Glomerular visceral epithelial cell (primary cell): Measurements from ENCODE around the gene SLC9A5.

Source experiments
- DNase-seq: peaks from one replicate; pipeline ENCODE4 v3.0.0-alpha.2; 2016; ENCODE audit errors: extremely low spot score

The SLC9A5 gene

DNA sequence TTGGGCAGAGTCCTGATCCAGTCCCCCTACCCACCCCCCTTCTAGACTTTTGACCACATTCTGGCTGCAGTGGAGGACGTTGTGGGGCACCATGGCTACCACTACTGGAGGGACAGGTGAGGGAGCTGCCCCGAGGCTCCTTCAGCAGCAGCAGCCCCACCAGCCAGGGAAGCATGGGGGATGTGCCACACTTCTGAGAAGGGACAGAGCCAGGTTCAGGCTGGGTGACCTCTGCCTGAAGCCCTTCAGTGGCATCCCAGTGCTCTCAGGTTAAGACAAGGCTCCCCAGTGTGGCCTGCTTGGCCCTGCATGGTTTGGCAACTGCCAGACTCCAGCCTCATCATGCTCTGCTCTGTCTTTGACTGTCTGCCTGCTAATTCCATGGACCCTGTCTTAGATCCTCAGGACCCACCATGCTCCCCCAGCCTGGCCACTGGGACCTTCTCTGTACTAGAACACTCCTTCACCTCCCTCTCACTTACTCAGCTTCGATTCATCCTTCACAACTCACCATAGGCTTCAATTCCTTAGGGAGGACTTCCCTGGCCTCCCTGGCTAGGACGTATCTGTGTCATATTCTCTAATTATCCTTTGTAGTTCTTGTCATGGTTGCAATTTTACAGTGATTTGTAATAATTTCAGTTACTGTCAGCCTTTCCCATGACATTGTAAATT lies 8.8 kb downstream of the SLC9A5 start:
- DNase-seq = no peak

DNA sequence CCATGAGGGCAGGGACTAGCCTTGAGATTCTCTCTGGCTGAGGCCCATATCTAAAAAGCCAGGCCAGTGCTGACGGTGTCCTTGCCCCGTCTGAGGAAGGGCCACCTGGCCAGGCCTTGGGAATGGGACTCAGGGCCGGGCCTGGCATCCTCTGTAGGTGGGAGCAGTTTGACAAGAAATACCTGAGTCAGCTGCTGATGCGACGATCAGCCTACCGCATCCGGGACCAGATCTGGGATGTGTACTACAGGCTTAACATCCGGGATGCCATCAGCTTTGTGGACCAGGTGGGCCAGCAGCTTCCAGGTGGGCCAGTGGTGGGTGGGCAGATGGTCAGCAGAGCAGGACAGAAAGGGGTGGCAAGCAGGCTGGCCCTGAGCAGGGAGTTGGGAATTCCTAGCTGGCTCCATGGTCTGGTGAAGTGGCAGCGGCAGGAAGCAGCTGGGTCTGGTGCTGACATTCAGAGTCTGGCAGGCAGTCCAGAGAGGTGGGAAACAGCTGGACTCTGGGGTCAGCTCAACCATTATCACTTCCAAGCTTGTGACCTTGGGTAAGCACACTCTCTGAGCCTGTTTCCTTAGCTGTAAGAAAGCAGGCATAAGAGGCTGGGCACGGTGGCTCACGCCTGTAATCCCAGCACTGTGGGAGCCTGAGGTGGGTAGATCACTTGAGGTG lies 9.5 kb downstream of the SLC9A5 start:
- DNase-seq = no peak

DNA sequence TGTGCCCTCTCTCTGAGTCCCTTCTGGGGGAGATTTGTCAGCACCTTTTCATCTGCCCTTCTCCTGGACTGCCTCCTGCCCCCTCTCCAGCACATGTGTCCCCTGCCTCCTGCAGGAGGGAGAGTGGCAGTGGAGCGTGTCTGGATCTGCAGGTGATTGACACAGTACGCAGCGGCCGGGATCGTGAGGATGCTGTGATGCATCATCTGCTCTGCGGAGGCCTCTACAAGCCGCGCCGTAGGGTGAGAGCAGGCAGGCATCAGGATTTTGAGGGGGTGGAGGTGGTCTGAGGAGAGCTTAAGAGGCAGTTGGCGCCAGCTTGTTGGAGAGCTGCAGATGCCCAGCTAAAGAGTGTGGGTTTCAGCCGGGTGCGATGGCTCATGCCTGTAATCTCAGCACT lies 10.9 kb downstream of the SLC9A5 start:
- DNase-seq = no peak

DNA sequence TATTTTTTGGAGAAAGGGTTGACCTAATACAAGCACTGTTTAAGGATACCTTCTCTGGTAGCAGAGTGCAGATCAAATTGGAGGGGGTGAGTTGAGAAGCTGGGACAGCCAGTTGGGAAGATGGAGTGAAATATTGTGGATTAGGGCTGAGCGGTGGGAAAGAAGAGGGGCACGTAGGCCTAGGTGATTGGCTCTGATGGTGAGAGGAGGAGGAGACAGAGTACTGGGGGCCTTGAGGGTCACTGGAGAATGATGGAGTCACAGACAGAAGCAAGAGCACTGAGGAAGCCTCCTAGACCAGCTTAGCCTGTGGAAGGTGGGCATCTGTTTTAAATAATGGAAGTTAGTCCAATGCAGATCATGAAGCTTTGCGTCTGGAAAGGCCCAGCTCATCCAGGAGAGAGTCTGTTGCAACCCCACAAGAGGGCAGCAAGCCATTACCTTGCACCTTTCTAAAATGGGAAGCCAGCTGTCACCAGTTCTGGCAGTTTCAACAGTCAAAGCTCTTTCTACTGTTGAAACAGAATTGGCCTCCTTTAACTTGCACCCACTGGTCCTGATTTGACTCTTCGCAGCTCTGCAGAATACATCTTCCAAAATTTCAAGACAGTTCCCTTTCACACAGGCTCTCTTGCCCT lies 11.8 kb downstream of the SLC9A5 start:
- peak; percentile 53 for DNase-seq

DNA sequence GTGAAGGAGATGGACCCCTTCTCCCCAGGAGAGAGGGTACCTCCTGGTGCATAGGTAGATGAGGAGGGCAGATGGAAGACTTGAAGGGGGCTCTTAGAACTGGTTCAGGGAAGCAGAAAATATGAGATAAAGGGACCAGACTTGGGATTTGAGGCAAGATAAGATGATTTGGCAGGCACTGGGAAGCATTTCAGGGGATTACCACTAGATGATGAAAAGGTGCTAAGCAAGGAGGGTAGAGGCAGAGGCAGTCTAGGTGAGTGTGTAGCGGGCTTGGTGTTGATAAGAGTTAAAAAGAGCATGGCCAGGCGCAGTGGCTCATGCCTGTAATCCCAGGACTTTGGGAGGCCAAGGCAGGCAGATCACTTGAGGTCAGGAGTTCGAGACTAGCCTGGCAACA lies 14.4 kb downstream of the SLC9A5 start:
- DNase-seq = no peak

DNA sequence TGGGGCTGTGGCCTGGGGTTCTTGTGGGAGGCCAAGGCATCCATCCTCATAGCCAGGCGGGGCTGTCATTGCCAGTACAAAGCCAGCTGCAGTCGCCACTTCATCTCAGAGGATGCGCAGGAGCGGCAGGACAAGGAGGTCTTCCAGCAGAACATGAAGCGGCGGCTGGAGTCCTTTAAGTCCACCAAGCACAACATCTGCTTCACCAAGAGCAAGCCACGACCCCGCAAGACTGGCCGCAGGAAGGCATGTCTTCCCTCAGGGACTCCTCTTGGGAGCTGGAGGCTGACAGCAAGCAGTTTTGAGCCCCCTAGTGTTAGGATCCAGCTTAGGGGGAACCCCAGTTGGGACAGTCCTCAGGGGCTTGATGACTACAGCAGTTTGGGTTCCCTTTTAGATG lies 15.5 kb downstream of the SLC9A5 start:
- DNase-seq = no peak

DNA sequence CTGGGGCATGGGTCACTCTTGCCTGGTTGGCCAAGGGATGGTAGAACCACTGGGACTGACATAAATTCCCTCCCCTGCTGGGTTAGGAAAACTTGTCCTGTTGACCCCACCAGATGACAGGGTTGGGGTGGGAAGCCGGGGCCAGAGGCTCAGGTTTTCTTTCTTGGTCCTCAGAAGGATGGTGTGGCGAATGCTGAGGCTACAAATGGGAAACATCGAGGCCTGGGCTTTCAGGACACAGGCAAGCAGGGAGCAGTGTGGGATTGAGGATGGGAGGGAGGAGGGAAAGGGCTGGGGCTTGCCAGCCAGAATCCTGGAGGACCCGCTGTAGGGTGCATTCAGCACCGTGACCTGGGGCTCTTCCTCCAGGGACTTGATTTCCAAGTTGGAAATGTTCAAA lies 16.1 kb downstream of the SLC9A5 start:
- DNase-seq = no peak

DNA sequence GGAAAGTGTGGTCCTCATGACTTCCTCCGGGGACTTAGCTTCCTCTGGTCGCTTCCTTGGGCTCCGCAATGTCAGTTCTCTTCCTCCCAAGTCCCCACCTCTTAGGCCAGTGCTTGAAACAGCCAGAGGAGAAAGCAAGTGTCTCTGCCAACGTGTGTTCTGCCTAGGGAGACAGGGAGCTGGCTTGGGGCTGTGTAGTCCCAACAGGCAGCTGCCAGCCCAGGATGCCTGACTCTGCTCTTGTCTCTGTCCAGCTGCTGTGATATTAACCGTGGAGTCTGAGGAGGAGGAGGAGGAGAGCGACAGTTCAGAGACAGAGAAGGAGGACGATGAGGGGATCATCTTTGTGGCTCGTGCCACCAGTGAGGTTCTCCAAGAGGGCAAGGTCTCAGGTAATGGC lies 17.1 kb downstream of the SLC9A5 start:
- DNase-seq = no peak

DNA sequence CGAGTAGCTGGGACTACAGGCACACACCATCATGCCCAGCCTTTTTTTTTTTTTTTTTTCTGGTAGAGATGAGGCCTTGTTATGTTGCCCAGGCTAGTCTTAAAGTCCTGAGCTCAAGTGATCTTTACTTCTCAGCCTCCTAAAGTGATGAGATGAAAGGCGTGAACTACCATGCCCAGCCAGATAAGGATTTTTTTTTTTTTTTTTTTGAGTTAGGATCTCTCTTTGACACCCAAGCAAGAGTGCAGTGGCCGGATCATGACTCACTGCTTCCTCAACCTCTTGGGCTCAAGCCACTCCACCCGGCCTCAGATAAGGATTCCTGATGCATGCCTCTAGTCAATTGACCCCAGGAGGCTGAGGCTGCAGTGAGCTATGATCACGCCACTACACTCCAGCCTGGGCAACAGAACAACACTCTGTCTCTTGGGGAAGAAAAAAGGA lies 19.4 kb downstream of the SLC9A5 start:
- peak; percentile 89 for DNase-seq

DNA sequence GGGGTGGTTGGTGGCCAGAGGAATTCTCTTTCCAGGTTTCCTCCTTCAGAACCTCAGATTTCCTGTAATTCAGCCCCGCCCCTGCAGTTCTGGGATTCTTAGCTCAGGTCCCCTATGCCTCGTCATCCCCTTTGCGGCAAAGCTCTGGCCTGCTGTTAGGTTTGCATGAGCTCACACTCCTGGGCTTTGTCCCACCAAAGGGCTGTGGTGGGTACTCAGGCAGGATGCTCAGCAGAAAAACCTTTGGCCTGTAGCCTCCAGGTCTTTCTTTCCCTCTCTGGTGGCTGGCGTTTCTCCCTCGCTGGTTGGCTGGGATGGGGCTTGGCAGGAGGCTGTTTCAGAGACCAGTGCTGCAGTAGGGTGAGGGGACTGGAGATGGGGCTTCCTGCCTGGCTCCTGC lies 21.0 kb downstream of the SLC9A5 start:
- DNase-seq = peak; percentile 84

DNA sequence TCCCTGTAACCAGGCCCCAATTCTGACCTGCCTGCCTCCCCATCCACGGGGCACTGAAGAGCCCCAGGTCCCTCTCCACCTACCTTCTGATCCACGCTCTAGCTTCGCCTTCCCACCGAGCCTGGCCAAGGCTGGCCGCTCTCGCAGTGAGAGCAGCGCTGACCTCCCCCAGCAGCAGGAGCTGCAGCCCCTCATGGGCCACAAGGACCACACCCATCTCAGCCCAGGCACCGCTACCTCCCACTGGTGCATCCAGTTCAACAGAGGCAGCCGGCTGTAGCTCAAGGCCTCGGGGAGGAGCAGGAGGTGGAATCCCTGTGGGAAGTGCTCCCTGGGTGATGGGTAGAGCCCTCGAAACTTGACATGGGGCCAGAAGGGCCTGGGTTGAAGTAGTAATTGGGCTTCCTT lies 22.2 kb downstream of the SLC9A5 start:
- no peak for DNase-seq

DNA sequence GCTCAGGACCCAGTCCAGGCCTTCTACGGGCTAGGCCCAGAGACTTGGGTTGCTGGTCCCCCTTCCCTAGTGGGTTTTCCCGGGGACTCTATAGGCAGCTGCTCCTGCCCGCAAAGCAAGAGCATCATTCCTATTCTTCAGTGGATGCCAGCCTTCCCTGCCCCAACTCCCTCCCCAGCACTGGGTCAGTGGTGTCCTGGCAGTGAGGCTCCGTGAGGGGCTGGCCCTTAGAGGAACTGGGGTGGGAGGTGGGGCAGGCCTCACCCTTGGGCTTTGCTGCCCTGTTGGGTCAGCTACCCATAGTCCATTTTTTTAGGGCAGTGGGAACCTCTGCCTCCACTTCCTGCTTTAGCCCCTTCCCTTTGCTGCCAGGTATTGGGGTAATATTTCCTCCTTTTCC lies 22.7 kb downstream of the SLC9A5 start:
- no peak for DNase-seq

DNA sequence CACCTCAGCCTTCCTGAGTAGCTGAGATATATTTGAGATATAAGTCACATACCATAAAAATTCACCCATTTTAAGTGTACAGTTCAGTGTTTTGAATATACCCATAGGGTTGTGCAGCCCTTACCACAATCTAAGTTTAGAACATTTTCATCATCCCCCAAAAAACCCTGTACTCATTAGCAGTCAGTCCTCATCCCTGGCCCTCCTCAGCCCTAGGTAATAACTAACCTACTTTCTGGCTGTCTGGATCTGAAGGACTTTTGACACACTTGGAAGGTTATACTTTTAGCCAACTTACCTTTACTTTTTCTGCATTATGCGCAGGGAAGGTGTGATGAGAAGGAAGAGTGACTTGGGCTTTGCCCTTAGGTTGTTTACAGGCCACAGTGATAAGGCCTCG lies 26.5 kb downstream of the SLC9A5 start:
- DNase-seq = no peak

DNA sequence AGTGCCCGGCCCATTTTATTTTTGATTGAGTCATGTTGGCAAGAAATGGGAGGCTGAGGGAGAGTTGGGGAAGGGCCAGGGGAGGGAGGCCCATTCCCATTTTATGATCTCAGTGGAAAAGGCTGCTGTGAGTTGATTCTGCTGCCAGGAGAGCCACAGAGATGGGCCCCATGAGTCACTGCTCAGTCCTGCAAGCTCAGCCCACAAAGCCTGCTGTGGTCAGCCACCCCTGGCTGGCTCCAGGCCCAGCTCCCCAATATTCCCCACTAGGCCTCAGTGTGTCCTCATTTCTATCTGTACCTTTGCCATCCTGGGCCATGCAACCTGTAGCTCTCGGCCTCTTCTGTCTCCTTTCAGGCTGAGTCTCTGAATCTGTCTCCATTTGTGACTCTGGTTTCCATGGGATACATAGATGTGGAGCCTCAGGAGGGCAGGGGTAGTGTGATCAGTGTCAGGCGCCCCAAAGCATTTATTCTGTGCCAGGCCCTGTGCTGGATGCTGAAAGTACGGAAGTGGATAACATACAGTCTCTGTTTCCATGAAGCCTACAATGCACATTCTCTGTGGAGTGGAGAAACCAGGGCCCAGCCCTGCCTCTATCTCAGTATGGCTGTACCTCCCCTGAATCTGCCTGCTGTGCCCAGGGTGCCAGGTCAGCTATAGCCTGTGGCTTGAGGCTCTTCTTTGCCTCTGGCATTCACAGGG lies 28.7 kb downstream of the SLC9A5 start:
- peak; percentile 98 for DNase-seq

DNA sequence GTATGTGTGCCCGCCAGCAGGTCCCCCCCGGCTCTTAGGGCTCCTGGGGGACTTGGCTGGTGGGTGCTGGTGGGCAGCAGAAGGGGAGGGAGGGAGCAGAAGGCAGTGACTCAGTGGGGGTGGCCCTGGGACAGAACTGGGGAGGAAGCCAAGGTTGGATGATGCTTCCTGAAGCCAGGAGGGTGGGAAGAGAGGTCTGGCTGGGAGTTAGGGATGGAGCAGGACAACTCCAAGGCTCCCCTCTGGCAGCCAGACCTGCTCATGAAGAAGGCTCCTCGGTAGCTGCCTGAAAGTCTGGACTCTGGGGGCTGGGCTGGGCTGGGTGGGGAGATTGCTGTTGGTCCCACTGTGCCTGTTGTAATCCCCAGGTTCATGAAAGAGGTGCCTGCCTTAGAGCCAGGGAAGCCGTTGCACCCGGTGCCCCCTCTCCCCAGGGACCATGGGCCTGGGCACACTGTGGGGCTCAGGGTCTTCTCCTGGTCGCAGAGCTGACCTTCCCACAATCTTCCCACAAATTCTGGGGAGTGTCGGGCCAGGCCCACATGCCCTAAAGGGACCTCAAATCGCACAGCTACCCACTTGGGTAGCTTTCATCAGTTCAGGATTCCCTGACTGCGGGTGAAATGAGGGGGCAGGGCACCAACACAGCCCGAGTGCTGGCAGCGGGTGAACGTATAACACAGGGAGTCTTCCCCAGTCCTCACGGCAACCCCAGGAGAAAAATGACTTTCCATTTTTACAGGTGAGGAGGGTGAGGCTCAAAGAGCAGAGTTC lies 29.4 kb downstream of the SLC9A5 start:
- DNase-seq = peak; percentile 74

DNA sequence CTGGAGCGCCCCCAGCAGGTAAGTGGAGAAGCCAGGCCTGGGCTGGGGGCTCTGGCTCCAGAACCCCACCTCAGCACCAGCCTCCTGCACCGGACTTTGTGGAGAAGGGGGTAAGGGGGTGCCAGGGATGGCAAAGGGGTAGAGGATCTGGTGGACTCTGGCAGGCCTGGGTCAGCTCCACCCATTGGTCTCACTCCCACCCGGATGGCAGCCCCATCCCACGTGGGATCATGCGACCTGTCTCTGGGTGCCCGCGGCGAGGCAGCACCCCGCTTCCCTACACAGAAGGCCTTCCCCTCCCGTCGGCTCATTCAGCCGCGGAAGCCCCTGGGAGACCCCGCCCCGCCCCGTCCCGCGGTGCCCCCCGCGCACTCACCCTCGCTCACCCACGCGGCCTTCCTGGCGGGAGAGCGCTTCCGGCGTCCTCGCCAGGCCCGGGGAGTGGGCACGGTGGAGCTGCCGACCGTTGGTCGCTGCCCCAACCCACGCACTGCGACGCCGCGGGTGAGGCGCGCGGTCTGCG lies 30.1 kb downstream of the SLC9A5 start:
- DNase-seq = peak; percentile 22

DNA sequence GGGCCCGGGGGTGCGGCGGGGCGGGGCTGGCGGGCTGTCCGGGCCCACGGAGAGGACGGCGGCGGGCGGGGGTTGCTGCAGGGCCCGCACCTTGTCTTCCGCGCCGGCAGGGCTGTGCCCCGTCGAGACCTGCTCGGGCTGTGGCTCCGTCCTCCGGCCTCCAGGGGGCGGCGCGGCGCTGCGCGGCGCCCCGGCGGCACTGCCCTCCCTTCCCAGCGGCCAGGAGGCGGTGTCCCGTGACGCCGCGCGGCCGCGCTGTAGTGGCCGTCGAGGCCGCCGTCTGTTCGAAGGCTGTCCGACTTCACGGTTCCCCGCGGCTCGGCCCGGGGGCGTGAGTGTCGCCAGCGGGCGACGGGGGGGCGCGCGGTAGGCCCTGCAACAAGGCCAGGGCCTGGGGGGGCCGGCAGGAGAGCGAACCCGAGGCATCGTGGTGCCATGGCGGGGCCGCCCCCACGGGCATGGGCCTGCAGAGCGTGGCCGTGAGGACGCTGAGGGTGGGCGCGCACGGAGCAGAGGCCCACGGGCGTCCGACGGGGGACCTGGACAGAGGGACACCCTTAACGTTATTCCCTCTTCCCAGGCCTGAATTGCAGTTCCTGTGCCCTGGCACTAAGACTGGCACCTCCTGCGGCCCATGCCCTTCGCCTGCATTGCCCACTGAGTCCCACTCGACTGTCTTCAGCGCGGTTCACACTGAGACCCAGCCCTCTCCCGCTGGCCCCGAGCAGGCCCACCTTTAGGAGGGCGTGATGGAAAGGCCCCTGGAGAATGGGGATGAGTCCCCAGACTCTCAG lies 30.7 kb downstream of the SLC9A5 start, which contains the start of gene PLEKHG4:
Gene PLEKHG4, plus strand, starts transcription at position 237 of the 794 bp plus-strand sequence. Its CDS starts 513 bp downstream, at position 750.
- peak; percentile 69 for DNase-seq

DNA sequence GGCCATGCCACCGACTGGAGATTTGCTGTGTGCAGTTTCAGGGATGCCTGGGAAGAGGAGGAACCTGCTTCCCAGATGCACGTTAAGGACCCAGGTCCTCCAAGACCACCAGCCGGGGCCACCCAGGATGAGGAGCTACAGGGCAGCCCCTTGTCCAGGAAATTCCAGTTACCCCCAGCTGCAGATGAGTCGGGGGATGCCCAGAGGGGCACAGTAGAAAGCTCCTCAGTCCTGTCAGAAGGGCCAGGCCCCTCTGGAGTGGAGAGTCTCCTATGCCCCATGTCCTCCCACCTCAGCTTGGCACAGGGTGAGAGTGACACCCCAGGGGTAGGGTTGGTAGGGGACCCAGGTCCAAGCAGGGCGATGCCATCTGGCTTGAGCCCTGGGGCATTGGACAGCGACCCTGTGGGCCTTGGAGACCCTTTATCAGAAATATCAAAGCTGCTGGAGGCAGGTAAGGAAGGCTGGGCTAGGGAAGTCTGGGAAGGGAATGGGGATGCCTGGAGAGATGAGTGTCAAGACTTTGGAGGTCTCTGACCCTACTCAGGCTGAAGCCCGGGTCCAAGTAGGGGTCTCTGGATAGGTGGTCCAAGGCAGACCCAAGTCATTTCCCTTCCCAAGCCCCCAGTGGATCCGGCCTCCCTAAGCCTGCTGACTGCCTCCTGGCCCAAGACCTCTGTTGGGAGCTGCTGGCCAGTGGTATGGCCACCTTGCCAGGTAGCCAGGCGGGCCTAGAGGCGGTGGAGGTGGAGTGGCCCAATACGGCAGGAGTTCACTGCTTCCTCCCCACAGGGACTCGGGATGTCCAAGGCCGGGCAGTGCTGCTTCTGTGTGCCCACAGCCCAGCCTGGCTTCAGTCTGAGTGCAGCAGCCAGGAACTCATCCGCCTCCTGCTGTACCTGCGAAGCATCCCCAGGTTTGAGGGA lies 31.6 kb downstream of the SLC9A5 start:
- DNase-seq = no peak
